IMR-90 (cell line): ENCODE data around the gene FFAR3. TPM values are rescaled to one million over a fixed set of nuclear protein-coding genes. Genes with fewer than 3 reads are reported as not detected.
"Not testable (repeated sequence)": the region's sequence is repeated elsewhere in the genome, so short reads cannot be mapped to it uniquely, and the experiment has no call there.

Experiments used
- ATAC-seq: fragments of 200-7000 bp; cut with Tn5 transposase; 2 replicates; pipeline ENCODE4 v1.9.1; 2020; ENCODE audit warnings: low read depth, mild to moderate bottlenecking, moderate library complexity
- BruUV-seq: library from RNA; stranded (reverse); fragments of 400-500 nt; replicated peaks from 2 replicates; lab custom pipeline; 2021; lab: Mats Ljungman, UMichigan
- CTCF ChIA-PET: fragments of 300-600 bp; formaldehyde crosslinking; extraction: SDS; loops from one replicate; lab custom pipeline; 2021; ENCODE audit warnings: antibody characterized with exemption; lab: Yijun Ruan, JAX
- POLR2A ChIA-PET: fragments of 300-600 bp; sonication (Branson Sonifier 250); formaldehyde crosslinking; loops from one replicate; lab custom pipeline; 2022; ENCODE audit warnings: antibody characterized with exemption; ENCODE audit not compliant: unreplicated experiment; lab: Charles Lee
- DNase-seq: peaks from one replicate; pipeline ENCODE4 v3.0.0; 2013
- H2AFZ ChIP-seq: replicated peaks from 2 replicates; pipeline ENCODE3; 2013; ENCODE audit warnings: low read length, mild to moderate bottlenecking; ENCODE audit not compliant: poor library complexity
- H2AK5ac ChIP-seq: 2 replicates; pipeline ENCODE4 v1.6.1; 2013; ENCODE audit warnings: low read depth, low read length, inconsistent platforms
- H2AK9ac ChIP-seq: replicated peaks from 2 replicates; pipeline ENCODE3; 2013; ENCODE audit warnings: mild to moderate bottlenecking, low read depth, low read length, moderate library complexity; ENCODE audit not compliant: poor library complexity
- H2BK120ac ChIP-seq: 2 replicates; pipeline ENCODE4 v1.6.1; 2013; ENCODE audit warnings: low read depth, low read length, inconsistent platforms
- H2BK15ac ChIP-seq: 3 replicates; pipeline ENCODE4 v1.6.1; 2013; ENCODE audit warnings: low read depth, low read length, inconsistent platforms
- H2BK20ac ChIP-seq: 2 replicates; pipeline ENCODE4 v1.6.1; 2013; ENCODE audit warnings: low read depth, mild to moderate bottlenecking, inconsistent platforms, low read length, moderate library complexity
- H2BK5ac ChIP-seq: 2 replicates; pipeline ENCODE4 v1.6.1; 2013; ENCODE audit warnings: mild to moderate bottlenecking, low read depth, low read length, inconsistent platforms; ENCODE audit not compliant: poor library complexity, severe bottlenecking
- H3K14ac ChIP-seq: replicated peaks from 2 replicates; pipeline ENCODE4 v1.6.1; 2013; ENCODE audit warnings: low read depth, low read length, inconsistent platforms
- H3K18ac ChIP-seq: 2 replicates; pipeline ENCODE4 v1.6.1; 2013; ENCODE audit warnings: low read depth, low read length, control low read depth
- H3K23ac ChIP-seq: 2 replicates; pipeline ENCODE4 v1.6.1; 2013; ENCODE audit warnings: low read depth, low read length, inconsistent platforms
- H3K27ac ChIP-seq: 2 replicates; pipeline ENCODE4 v1.5.1; 2013; ENCODE audit warnings: mild to moderate bottlenecking, control low read depth, low read length; ENCODE audit not compliant: insufficient read depth
- H3K27me3 ChIP-seq: 2 replicates; pipeline ENCODE4 v1.6.1; 2013; ENCODE audit warnings: low read length; ENCODE audit not compliant: control insufficient read depth, insufficient read depth
- H3K36me3 ChIP-seq: 2 replicates; pipeline ENCODE4 v1.6.1; 2013; ENCODE audit warnings: low read length, mixed read lengths; ENCODE audit not compliant: control insufficient read depth, insufficient read depth
- H3K4ac ChIP-seq: 2 replicates; pipeline ENCODE4 v1.6.1; 2013; ENCODE audit warnings: low read depth, low read length, inconsistent platforms
- H3K4me1 ChIP-seq: 2 replicates; pipeline ENCODE4 v1.6.1; 2013; ENCODE audit warnings: low read length, mixed read lengths; ENCODE audit not compliant: control insufficient read depth, insufficient read depth
- H3K4me2 ChIP-seq: 2 replicates; pipeline ENCODE4 v1.6.1; 2013; ENCODE audit warnings: low read depth, mild to moderate bottlenecking, control low read depth, low read length, moderate library complexity
- H3K4me3 ChIP-seq: 2 replicates; pipeline ENCODE4 v1.5.1; 2013; ENCODE audit warnings: low read depth, mild to moderate bottlenecking, control low read depth, low read length, moderate library complexity; ENCODE audit not compliant: insufficient read depth
- H3K56ac ChIP-seq: 2 replicates; pipeline ENCODE4 v1.6.1; 2013; ENCODE audit warnings: low read length, inconsistent platforms; ENCODE audit not compliant: insufficient read depth; ENCODE audit errors: extremely low read depth
- H3K79me1 ChIP-seq, 2 experiments: 2 replicates each; pipeline ENCODE4 v1.6.1; 2013; ENCODE audit warnings: low read length in 2 of 2, inconsistent platforms in 1 of 2, low read depth in 1 of 2
- H3K9ac ChIP-seq: 2 replicates; pipeline ENCODE4 v1.6.1; 2013; ENCODE audit warnings: low read depth, low read length, control low read depth
- H3K9me1 ChIP-seq: 2 replicates; pipeline ENCODE4 v1.6.1; 2013; ENCODE audit warnings: low read length, inconsistent platforms; ENCODE audit not compliant: insufficient read depth
- H3K9me3 ChIP-seq: 2 replicates; pipeline ENCODE4 v1.6.1; 2013; ENCODE audit warnings: low read length; ENCODE audit not compliant: control insufficient read depth, insufficient read depth
- H4K20me1 ChIP-seq: 2 replicates; pipeline ENCODE4 v1.6.1; 2013; ENCODE audit warnings: low read length, inconsistent platforms; ENCODE audit not compliant: insufficient read depth
- H4K5ac ChIP-seq: 2 replicates; pipeline ENCODE4 v1.6.1; 2013; ENCODE audit warnings: mild to moderate bottlenecking, low read depth, low read length, control low read depth
- H4K8ac ChIP-seq, 2 experiments: 2 replicates each; pipeline ENCODE4 v1.6.1; 2013; ENCODE audit warnings: low read depth in 2 of 2, low read length in 2 of 2, control low read depth in 1 of 2, inconsistent platforms in 1 of 2
- H4K91ac ChIP-seq: 2 replicates; pipeline ENCODE4 v1.6.1; 2013; ENCODE audit warnings: low read depth, low read length, inconsistent platforms; ENCODE audit not compliant: insufficient read depth
- WGBS, 2 experiments: methylation state at CpG; one replicate each; pipeline versions ENCODE4 v1.1.5 to v1.1.7; 2013; ENCODE audit warnings: missing lambda C conversion rate in 2 of 2; ENCODE audit not compliant: insufficient read length in 1 of 2; ENCODE audit errors: extremely low coverage in 2 of 2; 5-methylcytosine and 5-hydroxymethylcytosine counted together
- dilution Hi-C: fragments of 300-500 bp; cut with HindIII; formaldehyde crosslinking; loops from one replicate; pipeline ENCODE4 v1.14.3; 2018; ENCODE audit warnings: low sequenced_read_pairs; ENCODE audit not compliant: unreplicated experiment
- in situ Hi-C: fragments of 300-500 bp; cut with MboI; formaldehyde crosslinking; loops from 3 replicates; pipeline ENCODE4 v1.14.3; 2019; ENCODE audit warnings: low sequenced_read_pairs, inconsistent platforms, mixed read lengths
- intact Hi-C: fragments of 100-400 bp; cut with micrococcal nuclease; formaldehyde crosslinking; loops from 2 replicates; pipeline ENCODE4 v1.10.0; 2022
- polyA plus RNA-seq, 3 experiments: library from polyadenylated mRNA; depleted of rRNA; stranded (reverse); fragments of >200 nt; gene quantifications; 2 replicates each; pipeline ENCODE4 v1.2.3, GENCODE V29; 2012; ENCODE audit warnings: low replicate concordance in 1 of 3
- total RNA-seq: library from RNA; depleted of rRNA; stranded (reverse); fragments of >200 nt; gene quantifications from 2 replicates; pipeline ENCODE4 v1.2.3, GENCODE V29; 2012

FFAR3 gene
- total and polyA plus RNA-seq, 2 of the 4 experiments (the other 2 are of a cell fraction): not detected

- intact Hi-C loops: loop anchor here (10.0 kb wide), 1 partner anchor 106 kb away; no protein-coding TSS in a partner anchor
Observed at GRCh38 chr19:35358834-35359233, 574 bp downstream of the FFAR3 start.

GRCh38 chr19:35359395-35359794 lies 1.1 kb downstream of the FFAR3 start:
- WGBS, 2 experiments: 66% methylated on average over 8 of the region's 21 CpGs; no CpG with 5 or more reads in 1 of the 2 experiments
- H2AFZ ChIP-seq, H3K4me2 ChIP-seq, BruUV-seq, H3K9me3 ChIP-seq, H2AK9ac ChIP-seq, H3K18ac ChIP-seq, H3K9me1 ChIP-seq, ATAC-seq, POLR2A ChIA-PET, H2AK5ac ChIP-seq, H3K9ac ChIP-seq, H3K4ac ChIP-seq, H3K14ac ChIP-seq, in situ Hi-C loops, H2BK15ac ChIP-seq, H3K27ac ChIP-seq, H4K20me1 ChIP-seq, H3K36me3 ChIP-seq, H4K5ac ChIP-seq, H3K4me3 ChIP-seq, H3K4me1 ChIP-seq, H3K56ac ChIP-seq, dilution Hi-C loops, DNase-seq, H3K23ac ChIP-seq, CTCF ChIA-PET, H4K8ac ChIP-seq, H3K79me1 ChIP-seq, H3K27me3 ChIP-seq, H4K91ac ChIP-seq, H2BK5ac ChIP-seq, H2BK120ac ChIP-seq, H2BK20ac ChIP-seq: not testable (repeated sequence)
- intact Hi-C loops: loop anchor here (10.0 kb wide), 1 partner anchor 105 kb away; no protein-coding TSS in a partner anchor

More at GRCh38 chr19:35358834-35359233, 574 bp downstream of the FFAR3 start:
- POLR2A ChIA-PET, dilution Hi-C loops, H3K27me3 ChIP-seq, H4K20me1 ChIP-seq, H2AK5ac ChIP-seq, H3K23ac ChIP-seq, H3K79me1 ChIP-seq, H3K9me1 ChIP-seq, H3K36me3 ChIP-seq, H2BK15ac ChIP-seq, H3K4me2 ChIP-seq, DNase-seq, H3K9me3 ChIP-seq, H2BK120ac ChIP-seq, H3K4me1 ChIP-seq, H3K4ac ChIP-seq, CTCF ChIA-PET, H4K5ac ChIP-seq, H2BK20ac ChIP-seq, H2BK5ac ChIP-seq, H4K91ac ChIP-seq, in situ Hi-C loops, H3K56ac ChIP-seq, H2AK9ac ChIP-seq, H3K27ac ChIP-seq, H3K18ac ChIP-seq, BruUV-seq, H3K9ac ChIP-seq, ATAC-seq, H2AFZ ChIP-seq, H3K4me3 ChIP-seq, H3K14ac ChIP-seq, H4K8ac ChIP-seq: not testable (repeated sequence)
- no CpG with 5 or more reads among the region's 16 CpGs for WGBS, 2 experiments
